NCI-H2171 treated with DMSO at 0.1 percent for 48 hours (cell line): ENCODE data around the gene PRKAG2.

Experiments used
- DNase-seq: peaks from one replicate; lab custom pipeline; 2025; lab: John Stamatoyannopoulos, UW

The PRKAG2 gene

GRCh38 chr7:151744051-151744580, 132.8 kb downstream of the PRKAG2 start:
- no peak for DNase-seq

GRCh38 chr7:151743481-151743983, 133.4 kb downstream of the PRKAG2 start:
- no peak for DNase-seq

GRCh38 chr7:151742713-151743480, 134.0 kb downstream of the PRKAG2 start:
- DNase-seq = no peak

- no peak for DNase-seq
These were observed 135.3 kb downstream of the PRKAG2 start for GRCh38 chr7:151741585-151741984.

GRCh38 chr7:151740081-151740851, 136.6 kb downstream of the PRKAG2 start:
- DNase-seq = no peak

GRCh38 chr7:151738925-151739324, 138.0 kb downstream of the PRKAG2 start:
- no peak for DNase-seq

GRCh38 chr7:151736403-151736909, 140.5 kb downstream of the PRKAG2 start:
- DNase-seq = peak; percentile 96

- DNase-seq = peak; percentile 41
These were observed 141.0 kb downstream of the PRKAG2 start for GRCh38 chr7:151735851-151736402.

GRCh38 chr7:151735186-151735850, 141.6 kb downstream of the PRKAG2 start:
- peak; percentile 83 for DNase-seq

- DNase-seq = no peak
These were observed 143.9 kb downstream of the PRKAG2 start for GRCh38 chr7:151732834-151733592.

- DNase-seq = no peak
These were observed 144.6 kb downstream of the PRKAG2 start for GRCh38 chr7:151732292-151732691.

- DNase-seq = no peak
These were observed 145.9 kb downstream of the PRKAG2 start for GRCh38 chr7:151731022-151731441.

GRCh38 chr7:151730591-151730990, 146.3 kb downstream of the PRKAG2 start:
- no peak for DNase-seq

- no peak for DNase-seq
These were observed 147.4 kb downstream of the PRKAG2 start for GRCh38 chr7:151729521-151729921.

- DNase-seq = no peak
These were observed 148.2 kb downstream of the PRKAG2 start for GRCh38 chr7:151728746-151729145.

- no peak for DNase-seq
These were observed 148.6 kb downstream of the PRKAG2 start for GRCh38 chr7:151728286-151728660.

GRCh38 chr7:151727579-151728285, 149.2 kb downstream of the PRKAG2 start:
- DNase-seq = no peak

GRCh38 chr7:151726652-151727578, 150.0 kb downstream of the PRKAG2 start:
- no peak for DNase-seq
